HG02840 (cell line): Measurements from ENCODE around the gene GGT5.
"Not testable (repeated sequence)": the region's sequence is repeated elsewhere in the genome, so short reads cannot be mapped to it uniquely, and the experiment has no call there.

Experiments used
- ATAC-seq: cut with Tn5 transposase; IDR thresholded peaks from one replicate; pipeline ENCODE4 v1.9.1; 2021; ENCODE audit warnings: mild to moderate bottlenecking, moderate library complexity, moderate number of reproducible peaks; ENCODE audit not compliant: unreplicated experiment, low FRiP score

GGT5 gene

GRCh38 chr22:24185001-24185500 is 59.8 kb downstream of the GGT5 start:
- no peak for ATAC-seq

DNA sequence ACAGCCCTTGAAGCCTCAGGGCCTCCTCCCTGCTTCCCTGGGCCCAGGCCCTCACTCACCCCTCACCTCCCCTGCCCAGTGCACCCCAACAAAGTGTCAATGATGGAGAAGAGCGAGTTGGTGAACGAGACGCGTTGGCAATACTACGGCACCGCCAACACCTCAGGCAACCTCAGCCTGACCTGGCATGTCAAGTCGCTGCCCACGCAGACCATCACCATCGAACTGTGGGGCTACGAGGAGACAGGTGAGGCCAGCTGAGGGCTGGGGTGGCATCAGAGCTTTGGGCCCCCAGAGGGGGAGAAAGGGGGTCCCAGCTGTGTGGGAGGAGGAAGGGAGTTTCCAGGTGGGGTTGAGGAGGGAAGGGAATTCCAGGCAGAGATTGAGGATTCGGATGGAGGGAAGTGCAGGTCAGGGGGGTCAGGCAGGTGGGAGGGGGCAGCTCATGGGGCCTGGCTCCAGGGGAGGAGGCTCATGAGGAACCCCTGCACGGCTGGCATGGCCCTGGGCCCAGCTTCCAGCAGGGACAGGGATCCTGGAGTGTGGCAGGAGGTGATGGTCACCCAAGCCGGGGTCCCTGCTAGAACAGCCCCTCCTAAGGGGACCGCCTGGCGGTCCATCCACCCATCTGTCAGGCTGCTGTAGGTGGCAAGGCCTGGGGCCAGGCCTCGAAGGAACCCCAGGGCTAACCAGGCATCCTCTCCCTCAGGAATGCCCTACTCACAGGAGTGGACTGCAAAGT is 60.7 kb downstream of the GGT5 start:
- ATAC-seq: no peak

- no peak for ATAC-seq
Measured at GRCh38 chr22:24183321-24184031, 61.4 kb downstream of the GGT5 start.

GRCh38 chr22:24182900-24183246 is 62.0 kb downstream of the GGT5 start:
- not testable (repeated sequence) for ATAC-seq

GRCh38 chr22:24181996-24182899 is 62.6 kb downstream of the GGT5 start:
- ATAC-seq: no peak

DNA sequence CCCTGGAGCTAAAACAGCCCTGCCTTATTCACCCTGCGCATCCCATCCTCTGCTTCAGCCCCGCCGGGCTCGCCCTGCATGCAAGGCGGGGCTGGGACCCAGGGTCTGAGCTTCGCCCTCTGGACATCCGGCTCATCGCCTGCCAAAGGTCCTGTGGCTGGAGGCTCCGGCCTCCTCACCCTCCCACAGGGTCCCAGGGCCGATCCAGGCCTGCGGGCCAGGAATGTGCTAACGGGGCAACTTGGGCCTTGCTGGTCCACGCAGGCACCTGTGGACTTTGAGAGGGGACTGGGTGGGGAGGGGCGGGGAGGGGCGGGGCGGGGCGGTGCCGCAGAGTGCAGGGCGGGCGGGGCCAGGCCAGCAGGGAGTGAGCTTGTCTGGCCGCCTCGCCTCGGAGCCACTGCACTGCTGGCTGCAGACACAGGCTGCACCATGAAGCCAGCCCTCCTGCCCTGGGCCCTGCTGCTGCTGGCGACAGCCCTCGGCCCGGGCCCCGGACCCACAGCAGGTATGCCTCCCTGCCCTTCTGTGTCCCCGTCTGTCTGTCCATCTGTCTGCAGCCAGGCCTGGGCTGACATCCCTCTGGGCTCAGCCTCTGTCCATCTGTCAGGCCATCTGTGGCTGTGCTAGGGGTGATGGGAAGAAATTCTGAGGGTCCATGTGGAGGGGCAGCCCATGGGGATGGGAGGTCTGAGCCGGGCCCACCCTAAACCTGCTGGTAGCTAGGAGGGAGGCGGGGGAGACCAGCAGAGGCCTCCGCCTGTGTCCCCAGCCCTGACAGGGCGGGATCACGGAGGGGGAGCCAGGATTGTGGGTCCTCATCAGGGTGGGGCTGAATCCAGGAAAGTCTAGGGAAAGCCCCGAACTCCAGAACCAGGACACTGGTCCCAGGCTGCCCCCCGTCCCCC is 63.5 kb downstream of the GGT5 start, which contains the start of gene SUSD2:
TSS of gene SUSD2 (plus strand) at position 400 of the 908 bp plus-strand sequence. CDS start at position 433, 33 bp downstream.
- no peak for ATAC-seq

DNA sequence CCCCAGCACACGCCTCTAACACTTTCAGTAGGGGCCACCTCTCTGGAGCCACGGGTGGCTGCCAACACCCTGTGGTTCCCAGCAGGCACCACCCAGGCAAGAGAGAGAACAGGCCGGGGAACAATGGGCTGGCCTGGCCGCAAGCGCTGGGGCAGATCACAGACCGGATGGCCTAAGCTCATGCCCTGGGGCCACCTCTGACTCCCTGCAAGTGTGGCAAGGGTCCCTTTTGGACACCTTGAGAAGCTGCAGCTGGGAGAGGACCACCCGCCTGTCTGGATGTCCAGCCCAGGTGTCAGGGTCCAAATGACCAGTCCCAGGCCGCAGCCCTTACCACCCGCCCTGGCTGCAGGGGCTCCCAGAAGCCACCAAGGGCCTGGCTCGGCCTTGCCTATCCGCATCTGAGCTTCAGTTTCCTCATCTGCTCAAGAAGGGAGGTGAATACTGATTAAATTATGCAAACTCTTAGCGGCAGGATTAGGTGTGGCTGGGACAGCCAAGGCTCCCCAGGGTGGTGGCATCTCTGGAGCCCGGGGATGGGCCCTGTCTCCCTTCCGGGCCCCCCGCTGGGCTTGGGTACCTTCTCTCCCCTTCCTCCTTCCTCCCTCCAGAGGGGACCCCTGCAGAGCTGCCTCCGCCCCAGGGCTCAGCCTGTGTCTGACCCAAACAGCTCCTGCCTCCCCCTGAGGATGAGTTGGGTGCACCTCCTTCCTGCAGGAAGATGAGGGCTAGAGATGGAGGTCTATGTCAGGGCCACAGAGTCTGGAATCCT is 64.4 kb downstream of the GGT5 start:
- no peak for ATAC-seq

DNA sequence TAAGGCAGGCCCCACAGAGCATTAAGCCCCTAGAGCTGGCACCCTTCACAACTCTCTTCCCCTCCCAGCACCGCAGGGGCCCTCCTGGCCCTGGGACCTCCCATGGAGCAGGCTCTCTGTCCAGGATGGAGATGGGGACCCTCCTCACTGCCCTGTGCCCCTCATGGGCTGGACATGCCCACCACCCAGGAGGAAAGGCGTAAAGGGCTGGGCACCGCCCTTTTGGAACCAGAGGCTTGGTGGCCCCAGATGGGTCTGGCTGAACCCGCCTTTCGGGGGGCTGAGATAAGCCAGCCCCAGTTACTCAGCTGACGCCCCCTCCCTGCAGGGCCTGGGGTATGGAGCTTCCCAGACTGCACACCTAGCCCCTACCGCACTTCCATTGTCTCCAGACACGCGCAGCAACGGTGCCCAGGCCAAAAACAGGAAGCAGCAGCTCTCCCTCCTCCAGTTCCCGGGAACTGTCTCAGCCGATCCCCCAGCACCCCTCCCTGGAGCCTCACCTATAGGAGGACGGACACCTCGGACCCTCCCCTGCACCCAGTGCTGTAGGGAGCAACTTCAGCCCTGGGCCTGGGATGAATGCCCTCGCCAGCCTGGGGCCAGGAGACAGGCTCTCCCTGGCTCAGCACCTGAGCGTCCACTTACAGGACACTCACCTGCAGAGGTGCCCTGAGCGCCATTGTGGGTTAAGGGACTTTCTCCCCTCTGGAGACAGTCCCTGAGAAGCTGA is 65.2 kb downstream of the GGT5 start:
- no peak for ATAC-seq

- no peak for ATAC-seq
Measured at GRCh38 chr22:24178502-24179440, 66.1 kb downstream of the GGT5 start.

DNA sequence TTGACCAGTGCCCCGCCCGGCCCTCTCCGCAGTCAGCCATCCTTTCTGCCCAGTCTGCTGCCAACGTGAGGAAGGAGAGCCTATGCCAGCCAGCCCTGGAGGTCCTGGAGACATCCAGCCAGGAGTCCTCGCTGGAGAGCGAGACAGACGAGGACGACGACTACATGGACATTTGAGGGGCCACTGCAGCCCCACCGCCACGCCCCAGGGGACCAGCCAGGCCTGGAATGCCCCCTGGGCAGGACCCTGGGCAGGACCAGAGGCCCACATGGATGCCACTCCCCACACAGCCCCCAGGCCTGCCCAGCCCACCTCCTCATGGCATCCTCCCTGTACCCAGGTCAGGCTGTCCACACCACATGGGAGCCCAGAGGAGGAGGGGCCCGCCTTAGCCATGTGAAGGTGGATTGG is 66.9 kb downstream of the GGT5 start:
- ATAC-seq: no peak

- no peak for ATAC-seq
Measured at GRCh38 chr22:24177456-24177855, 67.4 kb downstream of the GGT5 start.

DNA sequence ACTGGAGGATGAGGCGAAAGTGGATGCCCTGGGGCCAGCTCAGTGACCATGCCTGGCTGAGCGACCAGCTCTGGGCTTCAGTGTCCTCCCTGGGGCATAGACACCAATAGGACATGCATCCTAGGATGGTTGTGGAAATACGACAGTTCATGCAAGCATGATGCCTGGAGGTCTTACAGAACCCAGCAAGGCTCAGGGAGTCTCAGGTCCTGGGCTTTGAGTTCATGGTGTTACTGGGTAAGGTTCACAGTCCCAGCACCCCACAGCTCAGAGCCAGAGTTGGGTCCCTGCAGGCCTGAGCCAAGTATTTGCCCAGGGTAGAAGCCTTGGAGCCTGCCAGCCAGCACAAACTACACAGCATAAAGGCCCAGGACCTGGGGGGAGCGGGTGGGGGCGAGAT is 67.8 kb downstream of the GGT5 start:
- ATAC-seq: no peak

GRCh38 chr22:24176630-24177029 is 68.3 kb downstream of the GGT5 start:
- ATAC-seq: no peak

- ATAC-seq: no peak
Measured at GRCh38 chr22:24176040-24176439, 68.8 kb downstream of the GGT5 start.

DNA sequence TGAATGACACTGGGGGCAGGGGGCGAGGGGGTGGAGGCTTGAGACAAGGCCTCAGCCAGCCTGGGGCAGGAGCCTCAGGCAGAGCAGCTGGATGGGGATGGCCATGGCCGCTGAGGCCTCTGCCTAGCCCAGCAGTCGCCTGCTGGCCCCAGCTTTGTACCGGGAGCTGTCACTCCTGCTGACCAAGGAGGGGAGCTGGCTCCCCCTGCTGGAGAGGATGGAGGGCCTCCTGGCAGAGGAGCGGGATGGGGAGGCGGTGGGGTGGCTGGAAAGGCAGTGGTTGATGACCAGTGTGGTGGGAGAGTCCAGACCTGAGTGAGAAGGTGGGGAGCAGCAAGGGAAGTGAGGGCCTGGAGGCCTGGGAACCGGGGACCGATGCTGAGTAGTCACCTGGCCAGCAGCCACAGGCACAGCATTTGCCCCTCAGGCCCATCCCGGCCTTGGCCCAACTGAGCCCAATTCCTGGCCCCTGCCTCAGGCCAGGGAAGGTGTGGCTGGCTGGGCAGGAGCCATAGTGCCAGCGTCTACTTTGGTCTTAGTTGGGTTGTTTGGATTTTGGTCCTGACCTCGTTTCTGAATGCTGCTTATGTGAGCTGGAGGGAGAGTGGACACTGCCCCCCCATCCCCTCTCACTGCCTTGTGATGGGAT is 69.6 kb downstream of the GGT5 start:
- ATAC-seq: no peak

DNA sequence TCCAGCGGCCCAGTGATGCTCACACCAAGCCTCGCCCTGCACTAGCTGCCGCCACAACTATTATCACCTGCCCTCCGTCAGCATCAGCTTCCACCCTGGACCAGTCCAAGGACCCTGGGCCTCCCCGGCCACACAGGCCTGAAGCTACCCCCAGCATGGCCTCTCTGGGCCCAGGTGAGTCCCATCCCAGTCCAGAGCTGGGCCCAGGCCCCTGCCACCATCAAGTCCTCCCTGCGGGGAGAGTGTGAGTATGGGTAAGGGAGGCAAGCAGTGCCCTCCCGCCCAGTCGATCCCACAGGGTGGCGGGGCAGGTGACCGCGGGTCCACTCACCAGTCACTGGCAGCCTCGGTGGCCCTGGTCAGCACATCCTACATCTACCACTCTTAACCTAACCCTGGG is 73.1 kb downstream of the GGT5 start:
- no peak for ATAC-seq

- ATAC-seq: no peak
Measured at GRCh38 chr22:24170632-24171031, 74.2 kb downstream of the GGT5 start.
